SK-N-SH (cell line): ENCODE results near the gene EPDR1. TPM values are rescaled to one million over a fixed set of nuclear protein-coding genes. Genes with fewer than 3 reads are reported as not detected.

Source experiments
- CTCF ChIA-PET: fragments of 300-600, 350-600 bp; formaldehyde crosslinking; extraction: SDS; loops from one replicate; lab custom pipeline; 2021; lab: Yijun Ruan, JAX
- POLR2A ChIA-PET: fragments of 350-600 bp; sonication (Branson Sonifier 250); formaldehyde crosslinking; extraction: SDS; loops from one replicate; lab custom pipeline; 2020; ENCODE audit warnings: antibody characterized with exemption, inconsistent platforms; lab: Yijun Ruan, JAX
- DNase-seq: peaks from one replicate; pipeline ENCODE4 v3.0.0; 2012
- H2AFZ ChIP-seq: fragments of 200-600 bp; sonication (generic); 2 replicates; pipeline ENCODE4 v1.8.1; 2016; ENCODE audit warnings: antibody characterized with exemption, mild to moderate bottlenecking, low read depth
- H3F3A ChIP-seq: fragments of 200-600 bp; sonication (generic); replicated peaks from 2 replicates; pipeline ENCODE3; 2016; ENCODE audit warnings: antibody characterized with exemption, mild to moderate bottlenecking; ENCODE audit not compliant: insufficient read depth
- H3K27ac ChIP-seq, 2 experiments: fragments of 200-500 bp in 1 of 2; fragments of 200-600 bp in 1 of 2; sonication (Bioruptor generic) in 1 of 2; sonication (generic), shearing (Covaris generic) in 1 of 2; 2 replicates each; pipeline versions ENCODE4 v1.5.1 to v1.6.1; 2014 to 2016; ENCODE audit warnings: low read depth in 2 of 2, inconsistent platforms in 1 of 2, low read length in 1 of 2, mild to moderate bottlenecking in 1 of 2, mixed read lengths in 1 of 2
- H3K27me3 ChIP-seq: fragments of 200-600 bp; sonication (generic), shearing (Covaris generic); 2 replicates; pipeline ENCODE4 v1.6.1; 2016; ENCODE audit warnings: mixed run types; ENCODE audit not compliant: insufficient read depth
- H3K36me3 ChIP-seq, 2 experiments: fragments of 200-500 bp in 1 of 2; fragments of 200-600 bp in 1 of 2; sonication (Bioruptor generic) in 1 of 2; sonication (generic) in 1 of 2; replicated peaks in 1 of 2; 2 replicates each; pipeline versions ENCODE3 to v1.5.1; 2014 to 2016; ENCODE audit warnings: low read length in 1 of 2, mild to moderate bottlenecking in 1 of 2; ENCODE audit not compliant: insufficient read depth in 2 of 2, control insufficient read depth in 1 of 2
- H3K4me1 ChIP-seq, 2 experiments: fragments of 200-500 bp in 1 of 2; fragments of 200-600 bp in 1 of 2; sonication (Bioruptor generic) in 1 of 2; sonication (generic), shearing (Covaris generic) in 1 of 2; 2 replicates each; pipeline versions ENCODE4 v1.5.1 to v1.6.1; 2014 to 2016; ENCODE audit warnings: low read depth in 1 of 2, low read length in 1 of 2, mixed run types in 1 of 2; ENCODE audit not compliant: insufficient read depth in 2 of 2, control insufficient read depth in 1 of 2
- H3K4me2 ChIP-seq: fragments of 200-600 bp; sonication (generic), shearing (Covaris generic); 2 replicates; pipeline ENCODE4 v1.6.1; 2017; ENCODE audit warnings: mixed run types
- H3K4me3 ChIP-seq, 2 experiments: fragments of 200-500 bp in 1 of 2; fragments of 200-600 bp in 1 of 2; sonication (Bioruptor generic) in 1 of 2; sonication (generic), shearing (Covaris generic) in 1 of 2; 2 replicates each; pipeline versions ENCODE4 v1.5.1 to v1.8.1; 2014 to 2016; ENCODE audit warnings: low read depth in 2 of 2, inconsistent platforms in 1 of 2, low read length in 1 of 2, mild to moderate bottlenecking in 1 of 2, mixed read lengths in 1 of 2, moderate library complexity in 1 of 2
- H3K79me2 ChIP-seq: fragments of 200-600 bp; sonication (generic); 2 replicates; pipeline ENCODE4 v1.8.1; 2017; ENCODE audit warnings: mild to moderate bottlenecking; ENCODE audit not compliant: insufficient read depth
- H3K9ac ChIP-seq: fragments of 200-600 bp; sonication (generic); 2 replicates; pipeline ENCODE4 v1.6.1; 2017; ENCODE audit warnings: mixed run types
- H3K9me2 ChIP-seq: fragments of 200-600 bp; sonication (generic); 2 replicates; pipeline ENCODE4 v1.6.1; 2017; ENCODE audit warnings: mixed run types
- H3K9me3 ChIP-seq: fragments of 200-600 bp; sonication (generic); 2 replicates; pipeline ENCODE4 v1.6.1; 2017; ENCODE audit warnings: mixed run types, mild to moderate bottlenecking, moderate library complexity
- H4K20me1 ChIP-seq: fragments of 200-600 bp; sonication (generic); 2 replicates; pipeline ENCODE4 v1.6.1; 2017; ENCODE audit warnings: mild to moderate bottlenecking, mixed run types; ENCODE audit not compliant: insufficient read depth
- CHD2 ChIP-seq: fragments of 150-350 bp; IDR thresholded peaks from 2 replicates; pipeline ENCODE4 v1.6.1; 2018; ENCODE audit warnings: low read length; ENCODE audit not compliant: partially characterized antibody
- CTCF ChIP-seq: fragments of 200-600 bp; sonication (generic); IDR thresholded peaks from 2 replicates; pipeline ENCODE4 v1.6.1; 2017; ENCODE audit warnings: antibody characterized with exemption, mild to moderate bottlenecking, moderate library complexity
- JUND ChIP-seq: IDR thresholded peaks from 2 replicates; pipeline ENCODE4 v1.4.0; 2012
- NFIC ChIP-seq: IDR thresholded peaks from 2 replicates; pipeline ENCODE4 v1.4.0; 2012; ENCODE audit warnings: borderline replicate concordance
- NRF1 ChIP-seq: IDR thresholded peaks from 2 replicates; pipeline ENCODE4 v1.6.1; 2012; ENCODE audit warnings: low read depth, mild to moderate bottlenecking, low read length
- POLR2AphosphoS5 ChIP-seq: IDR thresholded peaks from 2 replicates; pipeline ENCODE4 v1.6.1; 2012; ENCODE audit warnings: low read depth, low read length
- RXRA ChIP-seq: IDR thresholded peaks from 2 replicates; pipeline ENCODE4 v1.4.0; 2012; ENCODE audit warnings: low read depth, mild to moderate bottlenecking, borderline replicate concordance
- TAF1 ChIP-seq: IDR thresholded peaks from 2 replicates; pipeline ENCODE4 v1.6.1; 2012; ENCODE audit warnings: low read depth, mild to moderate bottlenecking, low read length, moderate library complexity, borderline replicate concordance
- TCF12 ChIP-seq: IDR thresholded peaks from 2 replicates; pipeline ENCODE4 v1.4.0; 2012
- YY1 ChIP-seq: IDR thresholded peaks from 2 replicates; pipeline ENCODE4 v1.4.0; 2012; ENCODE audit warnings: low read depth, mild to moderate bottlenecking
- WGBS: methylation state at CpG from one replicate; pipeline ENCODE4 v1.1.6; 2017; ENCODE audit warnings: low lambda C conversion rate; 5-methylcytosine and 5-hydroxymethylcytosine counted together
- polyA plus RNA-seq, 3 experiments: library from polyadenylated mRNA; depleted of rRNA; stranded (reverse); fragments of >200 nt; gene quantifications; 2 replicates each; pipeline ENCODE4 v1.2.3, GENCODE V29; 2012
- TF ChIP-seq, protein P1 (sequence below): IDR thresholded peaks from 2 replicates; pipeline ENCODE4 v1.4.0; 2012; ENCODE audit warnings: low read depth
- TF ChIP-seq, protein P2 (sequence below): IDR thresholded peaks from 2 replicates; pipeline ENCODE4; 2012

The EPDR1 gene
- polyA plus RNA-seq, 1 of the 3 experiments (the other 2 are of a cell fraction), result 7.4 TPM

DNA sequence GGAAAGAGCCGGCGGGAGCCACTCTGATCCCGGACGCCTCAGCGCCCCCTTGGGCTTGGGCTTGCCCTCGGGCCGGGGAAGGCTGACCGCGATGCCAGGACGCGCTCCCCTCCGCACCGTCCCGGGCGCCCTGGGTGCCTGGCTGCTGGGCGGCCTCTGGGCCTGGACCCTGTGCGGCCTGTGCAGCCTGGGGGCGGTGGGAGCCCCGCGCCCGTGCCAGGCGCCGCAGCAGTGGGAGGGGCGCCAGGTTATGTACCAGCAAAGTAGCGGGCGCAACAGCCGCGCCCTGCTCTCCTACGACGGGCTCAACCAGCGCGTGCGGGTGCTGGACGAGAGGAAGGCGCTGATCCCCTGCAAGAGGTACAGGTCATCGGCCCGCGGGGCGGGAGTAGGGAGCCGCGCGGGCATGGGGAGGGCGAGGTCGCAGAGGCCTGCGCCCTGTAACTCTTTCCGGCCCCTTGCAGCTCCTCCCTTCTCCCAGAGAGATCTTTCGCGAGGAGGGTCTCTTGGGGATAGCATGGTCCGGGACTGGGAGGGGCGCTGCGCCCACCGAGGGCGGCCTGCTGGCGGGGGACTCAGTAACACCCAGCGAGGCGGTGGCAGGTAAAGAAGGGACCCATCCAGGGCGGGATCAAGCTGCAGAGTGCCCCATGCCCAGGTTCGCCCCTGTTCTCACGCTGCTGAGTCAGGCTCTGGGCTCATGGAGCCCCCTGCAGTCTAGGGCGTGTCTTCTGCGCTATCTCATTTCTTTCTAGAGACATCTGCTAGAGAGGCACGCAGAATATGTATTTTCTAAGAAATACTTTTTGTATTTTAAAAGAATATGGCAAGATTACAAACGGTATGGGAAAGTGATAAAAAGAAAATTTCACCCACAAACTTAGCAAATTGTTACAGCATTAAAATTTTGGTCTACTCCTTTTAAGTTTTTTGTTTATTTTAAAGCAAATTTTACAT lies 687 bp downstream of the EPDR1 start (continued):
- no peak for TF ChIP-seq TAF1
- no peak for TF ChIP-seq YY1
- TF ChIP-seq NFIC, result no peak
- no peak for TF ChIP-seq NRF1
- TF ChIP-seq TCF12, result no peak
- no peak for TF ChIP-seq CHD2
- TF ChIP-seq RXRA, result no peak
- TF ChIP-seq JUND, result no peak
- TF ChIP-seq, protein P1, sequence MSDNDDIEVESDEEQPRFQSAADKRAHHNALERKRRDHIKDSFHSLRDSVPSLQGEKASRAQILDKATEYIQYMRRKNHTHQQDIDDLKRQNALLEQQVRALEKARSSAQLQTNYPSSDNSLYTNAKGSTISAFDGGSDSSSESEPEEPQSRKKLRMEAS, result no peak
- TF ChIP-seq, protein P2, sequence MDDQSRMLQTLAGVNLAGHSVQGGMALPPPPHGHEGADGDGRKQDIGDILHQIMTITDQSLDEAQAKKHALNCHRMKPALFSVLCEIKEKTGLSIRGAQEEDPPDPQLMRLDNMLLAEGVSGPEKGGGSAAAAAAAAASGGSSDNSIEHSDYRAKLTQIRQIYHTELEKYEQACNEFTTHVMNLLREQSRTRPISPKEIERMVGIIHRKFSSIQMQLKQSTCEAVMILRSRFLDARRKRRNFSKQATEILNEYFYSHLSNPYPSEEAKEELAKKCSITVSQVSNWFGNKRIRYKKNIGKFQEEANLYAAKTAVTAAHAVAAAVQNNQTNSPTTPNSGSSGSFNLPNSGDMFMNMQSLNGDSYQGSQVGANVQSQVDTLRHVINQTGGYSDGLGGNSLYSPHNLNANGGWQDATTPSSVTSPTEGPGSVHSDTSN, result no peak
- TF ChIP-seq CTCF, result peak; percentile 40

GRCh38 chr7:37921876-37922275 lies 1.4 kb downstream of the EPDR1 start:
- no peaks in the 10 kb centered on the region for H4K20me1 ChIP-seq
- peak overlapping the region; percentile 74 to 94; a peak in 3 of 4 replicates for H3K4me3 ChIP-seq
- no peak overlapping the region for H2AFZ ChIP-seq
- H3K4me2 ChIP-seq, result peak overlapping the region; percentile 89
- H3K36me3 ChIP-seq, result no peaks in the 10 kb centered on the region
- H3K4me1 ChIP-seq, result peaks cover 0 to 17% of the 10 kb centered on the region in 2 experiments; a peak in 2 of 4 replicates
- H3K9me3 ChIP-seq, result no peaks in the 10 kb centered on the region
- ChIA-PET CTCF (interaction anchor here (0.6 to 16.2 kb wide), 14 partner anchors 8 to 449 kb away, joined by 3 to 280 read pairs (median 4); no protein-coding TSS in a partner anchor), POLR2A (interaction anchor here (1.2 kb wide), 1 partner anchor 39 kb away, joined by 3 read pairs; no protein-coding TSS in a partner anchor)
- H3F3A ChIP-seq, result no peaks in the 10 kb centered on the region
- 52% methylated on average over 4 of the region's 4 CpGs for WGBS
- no peak for TF ChIP-seq YY1
- no peak for TF ChIP-seq POLR2AphosphoS5
- H3K9me2 ChIP-seq, result no peaks in the 10 kb centered on the region
- DNase-seq, result no peak
- H3K9ac ChIP-seq, result no peak overlapping the region
- no peak overlapping the region for H3K27ac ChIP-seq
- peaks cover 6% of the 10 kb centered on the region; the same call in 1 of the 2 replicates for H3K79me2 ChIP-seq
- peaks cover 13% of the 10 kb centered on the region; the same call in 1 of the 2 replicates for H3K27me3 ChIP-seq
